Measurements from ENCODE around the gene DNAJC16. TPM values are rescaled to one million over a fixed set of nuclear protein-coding genes. Genes with fewer than 3 reads are reported as not detected.
"Not testable (repeated sequence)": the region's sequence is repeated elsewhere in the genome, so short reads cannot be mapped to it uniquely, and the experiment has no call there.

DNAJC16 gene
- total and polyA plus RNA-seq, 2 of the 13 experiments (the other 11 are each of a cell fraction or from before 2014, with no cell fraction given) = 11.4 to 15.4 TPM

DNA sequence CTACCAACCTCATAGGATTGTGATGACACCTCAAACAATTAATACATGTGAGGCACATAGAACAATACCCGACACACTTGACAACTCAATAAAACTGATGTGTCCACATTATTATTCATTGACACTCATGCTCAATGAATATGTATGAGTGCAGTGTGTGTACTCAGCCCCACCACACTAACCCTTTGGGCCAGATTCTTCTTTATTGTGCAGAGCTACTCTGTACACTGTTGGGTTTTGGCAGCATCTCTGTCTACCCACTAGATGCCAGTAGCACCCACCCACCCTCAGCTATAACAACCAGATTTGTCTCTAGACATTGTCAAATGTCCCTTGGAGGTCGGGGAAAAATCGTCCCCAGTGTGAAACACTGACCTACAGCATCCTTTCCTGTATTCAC, 12.7 kb upstream of the DNAJC16 start (continued):
- TF ChIP-seq, protein P1, sequence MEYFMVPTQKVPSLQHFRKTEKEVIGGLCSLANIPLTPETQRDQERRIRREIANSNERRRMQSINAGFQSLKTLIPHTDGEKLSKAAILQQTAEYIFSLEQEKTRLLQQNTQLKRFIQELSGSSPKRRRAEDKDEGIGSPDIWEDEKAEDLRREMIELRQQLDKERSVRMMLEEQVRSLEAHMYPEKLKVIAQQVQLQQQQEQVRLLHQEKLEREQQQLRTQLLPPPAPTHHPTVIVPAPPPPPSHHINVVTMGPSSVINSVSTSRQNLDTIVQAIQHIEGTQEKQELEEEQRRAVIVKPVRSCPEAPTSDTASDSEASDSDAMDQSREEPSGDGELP (IDR thresholded peaks at IDR 0.05; ENCODE audit: borderline replicate concordance, low read depth) = no peak
- TF ChIP-seq ZNF383 (CRISPR knock-in tag; IDR thresholded peaks at IDR 0.05; ENCODE audit: borderline replicate concordance) = no peak

DNA sequence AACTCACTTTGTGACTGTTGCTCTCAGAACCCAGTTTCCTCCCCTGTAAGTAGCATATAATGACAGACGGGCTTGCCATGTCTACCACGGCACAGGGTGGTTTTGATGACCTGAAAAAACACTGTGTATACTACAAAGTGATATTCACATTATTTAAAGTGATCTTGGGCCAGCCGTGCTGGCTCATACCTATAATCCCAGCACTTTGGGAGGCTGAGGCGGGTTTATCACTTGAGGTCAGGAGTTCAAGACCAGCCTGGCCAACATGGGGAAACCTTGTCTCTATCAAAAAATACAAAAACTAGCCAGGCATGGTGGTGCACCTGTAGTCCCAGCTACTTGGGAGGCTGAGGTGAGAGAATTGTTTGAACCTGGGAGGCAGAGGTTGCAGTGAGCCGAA, 12.1 kb upstream of the DNAJC16 start:
- H3K27me3 ChIP-seq (ENCODE audit: control insufficient read depth in 1 of 2, insufficient read depth in 2 of 2, low read length in 2 of 2); ATAC-seq; H3K4me3 ChIP-seq (replicated peaks in 1 of 3; ENCODE audit: insufficient read depth in 1 of 3, low read depth in 2 of 3, low read length in 3 of 3); DNase-seq (ENCODE audit: low spot score); in situ Hi-C loops (cut with HindIII; ENCODE audit: extremely low pct_ligation_motif_present, low pct_unique_long_range_greater_than_20kb); POLR2A ChIA-PET; H3K79me2 ChIP-seq (ENCODE audit: insufficient read depth, low read length); H3K9me3 ChIP-seq (ENCODE audit: low read length); FAIRE-seq; CTCF ChIA-PET (ENCODE audit: low intra/inter-chr PET ratio, low total read pairs); BruUV-seq (replicated peaks); H2AFZ ChIP-seq (ENCODE audit: low read length); H3K4me2 ChIP-seq (ENCODE audit: low read depth, low read length); H3K27ac ChIP-seq (ENCODE audit: extremely low read length, insufficient read depth, low read length); H4K20me1 ChIP-seq (ENCODE audit: insufficient read depth, low read length); H3K9ac ChIP-seq (ENCODE audit: insufficient read depth, low read depth, low read length); intact Hi-C loops (cut with micrococcal nuclease; ENCODE audit: unreplicated experiment): not testable (repeated sequence)
- WGBS (ENCODE audit: low lambda C conversion rate) = 94% methylated on average over 5 of the region's 5 CpGs
- Histone ChIP-seq H3K4me1 (ENCODE audit: insufficient read depth, low read length) (peaks cover 12% of the 10 kb centered on the region), H3K36me3 (replicated peaks in 1 of 2; ENCODE audit: control insufficient read depth in 1 of 2, insufficient read depth in 2 of 2, low read length in 2 of 2) (peaks cover 0 to 17% of the 10 kb centered on the region in 2 experiments; a peak in 3 of 5 replicates)

DNA sequence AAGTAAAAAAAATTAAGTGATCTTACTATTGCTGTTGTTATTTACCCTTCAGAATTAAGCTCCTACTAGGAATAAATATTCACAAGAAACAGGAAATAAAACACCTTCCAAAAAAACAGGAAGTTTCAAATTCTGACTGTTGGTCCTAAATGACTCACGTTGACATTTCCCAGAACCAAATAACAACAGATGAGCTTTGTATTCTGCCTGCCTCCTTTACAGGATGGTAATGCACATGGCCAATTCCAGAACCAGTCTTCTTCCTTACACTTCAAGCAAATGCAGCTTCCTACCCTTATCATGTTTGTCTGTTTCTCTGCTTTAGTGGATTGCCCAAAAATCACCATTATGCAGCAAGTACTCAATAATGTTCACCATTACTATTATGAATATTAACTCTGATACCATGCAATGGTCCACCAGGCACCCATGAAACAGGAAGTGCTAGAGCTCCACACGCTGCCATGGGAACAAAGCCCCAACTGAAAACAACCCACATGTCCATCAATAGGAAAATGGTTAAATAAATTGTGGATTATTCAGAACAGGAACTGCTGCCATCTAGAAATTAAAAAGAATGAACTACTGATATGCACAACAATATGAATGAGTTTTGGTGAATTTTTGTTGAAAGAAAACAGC, 11.5 kb upstream of the DNAJC16 start:
- Histone ChIP-seq H3K9me3 (ENCODE audit: low read length) (no peaks in the 10 kb centered on the region), H3K36me3 (replicated peaks in 1 of 2; ENCODE audit: control insufficient read depth in 1 of 2, insufficient read depth in 2 of 2, low read length in 2 of 2) (peaks cover 0 to 17% of the 10 kb centered on the region in 2 experiments; a peak in 3 of 5 replicates), H3K4me1 (ENCODE audit: insufficient read depth, low read length) (peaks cover 17% of the 10 kb centered on the region), H3K79me2 (ENCODE audit: insufficient read depth, low read length) (no peaks in the 10 kb centered on the region), H3K4me2 (ENCODE audit: low read depth, low read length) (no peak overlapping the region), H4K20me1 (ENCODE audit: insufficient read depth, low read length) (no peaks in the 10 kb centered on the region), H3K4me3 (replicated peaks in 1 of 3; ENCODE audit: insufficient read depth in 1 of 3, low read depth in 2 of 3, low read length in 3 of 3) (no peak overlapping the region), H2AFZ (ENCODE audit: low read length) (no peak overlapping the region), H3K27me3 (ENCODE audit: control insufficient read depth in 1 of 2, insufficient read depth in 2 of 2, low read length in 2 of 2) (no peaks in the 10 kb centered on the region), H3K9ac (ENCODE audit: insufficient read depth, low read depth, low read length) (no peak overlapping the region), H3K27ac (ENCODE audit: extremely low read length, insufficient read depth, low read length) (no peak overlapping the region)
- TF ChIP-seq FOXO1 (CRISPR knock-in tag; IDR thresholded peaks at IDR 0.05) = no peak
- TF ChIP-seq, protein P2, sequence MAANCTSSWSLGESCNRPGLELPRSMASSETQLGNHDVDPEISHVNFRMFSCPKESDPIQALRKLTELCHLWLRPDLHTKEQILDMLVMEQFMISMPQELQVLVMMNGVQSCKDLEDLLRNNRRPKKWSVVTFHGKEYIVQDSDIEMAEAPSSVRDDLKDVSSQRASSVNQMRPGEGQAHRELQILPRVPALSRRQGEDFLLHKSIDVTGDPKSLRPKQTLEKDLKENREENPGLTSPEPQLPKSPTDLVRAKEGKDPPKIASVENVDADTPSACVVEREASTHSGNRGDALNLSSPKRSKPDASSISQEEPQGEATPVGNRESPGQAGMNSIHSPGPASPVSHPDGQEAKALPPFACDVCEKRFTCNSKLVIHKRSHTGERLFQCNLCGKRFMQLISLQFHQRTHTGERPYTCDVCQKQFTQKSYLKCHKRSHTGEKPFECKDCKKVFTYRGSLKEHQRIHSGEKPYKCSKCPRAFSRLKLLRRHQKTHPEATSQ (CRISPR knock-in tag; IDR thresholded peaks at IDR 0.05; ENCODE audit: borderline replicate concordance) = no peak
- no peak for TF ChIP-seq MZF1 (CRISPR knock-in tag; IDR thresholded peaks at IDR 0.05; ENCODE audit: borderline replicate concordance)
- no peak for TF ChIP-seq ERF (CRISPR knock-in tag; IDR thresholded peaks at IDR 0.05)
- TF ChIP-seq, protein P3, sequence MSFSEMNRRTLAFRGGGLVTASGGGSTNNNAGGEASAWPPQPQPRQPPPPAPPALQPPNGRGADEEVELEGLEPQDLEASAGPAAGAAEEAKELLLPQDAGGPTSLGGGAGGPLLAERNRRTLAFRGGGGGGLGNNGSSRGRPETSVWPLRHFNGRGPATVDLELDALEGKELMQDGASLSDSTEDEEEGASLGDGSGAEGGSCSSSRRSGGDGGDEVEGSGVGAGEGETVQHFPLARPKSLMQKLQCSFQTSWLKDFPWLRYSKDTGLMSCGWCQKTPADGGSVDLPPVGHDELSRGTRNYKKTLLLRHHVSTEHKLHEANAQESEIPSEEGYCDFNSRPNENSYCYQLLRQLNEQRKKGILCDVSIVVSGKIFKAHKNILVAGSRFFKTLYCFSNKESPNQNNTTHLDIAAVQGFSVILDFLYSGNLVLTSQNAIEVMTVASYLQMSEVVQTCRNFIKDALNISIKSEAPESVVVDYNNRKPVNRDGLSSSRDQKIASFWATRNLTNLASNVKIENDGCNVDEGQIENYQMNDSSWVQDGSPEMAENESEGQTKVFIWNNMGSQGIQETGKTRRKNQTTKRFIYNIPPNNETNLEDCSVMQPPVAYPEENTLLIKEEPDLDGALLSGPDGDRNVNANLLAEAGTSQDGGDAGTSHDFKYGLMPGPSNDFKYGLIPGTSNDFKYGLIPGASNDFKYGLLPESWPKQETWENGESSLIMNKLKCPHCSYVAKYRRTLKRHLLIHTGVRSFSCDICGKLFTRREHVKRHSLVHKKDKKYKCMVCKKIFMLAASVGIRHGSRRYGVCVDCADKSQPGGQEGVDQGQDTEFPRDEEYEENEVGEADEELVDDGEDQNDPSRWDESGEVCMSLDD (CRISPR knock-in tag; IDR thresholded peaks at IDR 0.05; ENCODE audit: borderline replicate concordance) = no peak
- no peak for TF ChIP-seq POLR2AphosphoS2 (IDR thresholded peaks at IDR 0.05; ENCODE audit: low read depth, low read length)
- TF ChIP-seq ZNF644 (CRISPR knock-in tag; IDR thresholded peaks at IDR 0.05; ENCODE audit: low read depth) = no peak
- ChIA-PET CTCF (ENCODE audit: low intra/inter-chr PET ratio, low total read pairs) (no interaction called here), POLR2A (no interaction called here)
- in situ Hi-C loops (cut with HindIII; ENCODE audit: extremely low pct_ligation_motif_present, low pct_unique_long_range_greater_than_20kb) = no loop called here
- intact Hi-C loops (cut with micrococcal nuclease; ENCODE audit: unreplicated experiment) = no loop called here
- WGBS (ENCODE audit: low lambda C conversion rate) = 93% methylated on average over 2 of the region's 2 CpGs
- BruUV-seq (replicated peaks) = no TSS peak
- no peak for FAIRE-seq
- no peak for ATAC-seq
- DNase-seq (ENCODE audit: low spot score) = no peak

All from HepG2 (cell line).